AG04450 (cell line): ENCODE data around the gene TTLL7. TPM values are rescaled to one million over a fixed set of nuclear protein-coding genes. Genes with fewer than 3 reads are reported as not detected.

Source experiments
- CTCF ChIA-PET: fragments of 300-600, 350-600 bp; formaldehyde crosslinking; extraction: SDS; loops from one replicate; lab custom pipeline; 2022; ENCODE audit warnings: antibody characterized with exemption, inconsistent platforms; lab: Charles Lee
- POLR2A ChIA-PET: fragments of 350-600 bp; formaldehyde crosslinking; extraction: SDS; loops from one replicate; lab custom pipeline; 2021; ENCODE audit warnings: antibody characterized with exemption, inconsistent platforms; lab: Yijun Ruan, JAX
- DNase-seq: peaks from one replicate; pipeline ENCODE4 v3.0.0-alpha.2; 2011; ENCODE audit warnings: low read depth, low spot score
- H3K27ac ChIP-seq: one replicate; pipeline ENCODE4 v1.5.1; 2012; ENCODE audit warnings: low read depth, low read length, control low read depth
- H3K27me3 ChIP-seq: one replicate; pipeline ENCODE4 v1.6.0; 2012; ENCODE audit warnings: low read length; ENCODE audit not compliant: control insufficient read depth, insufficient read depth
- H3K4me3 ChIP-seq: 2 replicates; pipeline ENCODE4 v1.5.1; 2011; ENCODE audit warnings: mild to moderate bottlenecking, low read depth, low read length, control low read depth
- H3K9me3 ChIP-seq: 2 replicates; pipeline ENCODE4 v1.5.1; 2012; ENCODE audit warnings: low read length; ENCODE audit not compliant: control insufficient read depth, insufficient read depth
- polyA plus RNA-seq: library from polyadenylated mRNA; depleted of rRNA; stranded (reverse); fragments of >200 nt; gene quantifications from 2 replicates; pipeline ENCODE4 v1.2.3, GENCODE V29; 2011
- TF ChIP-seq, protein P1 (sequence below): IDR thresholded peaks from 2 replicates; pipeline ENCODE4 v1.5.1; 2011; ENCODE audit warnings: low read depth, low read length, control low read depth, inconsistent platforms

TTLL7 gene
- polyA plus RNA-seq, 1 experiment, result 17.9 TPM

DNA sequence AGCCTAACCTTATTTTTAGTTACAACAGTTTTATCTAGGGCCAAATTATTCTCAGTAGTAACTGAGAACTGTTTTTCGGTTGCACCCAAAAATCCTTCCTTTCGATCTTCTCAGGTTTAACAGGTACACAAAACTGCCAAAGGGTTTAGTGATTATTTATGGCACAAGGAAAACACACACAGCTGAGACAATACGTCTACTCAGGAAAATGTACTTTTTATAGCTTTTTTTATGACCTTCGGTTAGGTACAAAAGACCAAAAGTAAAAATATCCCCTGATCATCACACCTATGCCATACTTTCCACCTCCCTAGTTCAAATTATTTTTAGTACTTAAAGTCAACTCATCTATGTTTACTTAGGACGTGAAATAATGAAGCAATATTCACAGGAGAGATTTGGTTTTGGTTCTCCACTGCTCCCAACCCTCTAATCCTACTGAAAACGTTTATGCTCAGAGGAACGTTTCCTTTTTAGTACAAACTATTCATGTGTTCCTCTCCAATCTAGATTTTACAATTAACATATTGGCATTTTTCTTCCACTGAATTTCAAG lies 48.7 kb downstream of the TTLL7 start:
- TF ChIP-seq, protein P1, sequence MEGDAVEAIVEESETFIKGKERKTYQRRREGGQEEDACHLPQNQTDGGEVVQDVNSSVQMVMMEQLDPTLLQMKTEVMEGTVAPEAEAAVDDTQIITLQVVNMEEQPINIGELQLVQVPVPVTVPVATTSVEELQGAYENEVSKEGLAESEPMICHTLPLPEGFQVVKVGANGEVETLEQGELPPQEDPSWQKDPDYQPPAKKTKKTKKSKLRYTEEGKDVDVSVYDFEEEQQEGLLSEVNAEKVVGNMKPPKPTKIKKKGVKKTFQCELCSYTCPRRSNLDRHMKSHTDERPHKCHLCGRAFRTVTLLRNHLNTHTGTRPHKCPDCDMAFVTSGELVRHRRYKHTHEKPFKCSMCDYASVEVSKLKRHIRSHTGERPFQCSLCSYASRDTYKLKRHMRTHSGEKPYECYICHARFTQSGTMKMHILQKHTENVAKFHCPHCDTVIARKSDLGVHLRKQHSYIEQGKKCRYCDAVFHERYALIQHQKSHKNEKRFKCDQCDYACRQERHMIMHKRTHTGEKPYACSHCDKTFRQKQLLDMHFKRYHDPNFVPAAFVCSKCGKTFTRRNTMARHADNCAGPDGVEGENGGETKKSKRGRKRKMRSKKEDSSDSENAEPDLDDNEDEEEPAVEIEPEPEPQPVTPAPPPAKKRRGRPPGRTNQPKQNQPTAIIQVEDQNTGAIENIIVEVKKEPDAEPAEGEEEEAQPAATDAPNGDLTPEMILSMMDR, result no peak
- Histone ChIP-seq H3K9me3 (no peaks in the 10 kb centered on the region), H3K27ac (no peak overlapping the region), H3K27me3 (no peaks in the 10 kb centered on the region), H3K4me3 (no peak overlapping the region)
- CTCF ChIA-PET, result interaction anchor here (0.9 kb wide), 1 partner anchor 18 kb away, joined by 3 read pairs; no protein-coding TSS in a partner anchor
- POLR2A ChIA-PET, result no interaction called here
- no peak for DNase-seq

DNA sequence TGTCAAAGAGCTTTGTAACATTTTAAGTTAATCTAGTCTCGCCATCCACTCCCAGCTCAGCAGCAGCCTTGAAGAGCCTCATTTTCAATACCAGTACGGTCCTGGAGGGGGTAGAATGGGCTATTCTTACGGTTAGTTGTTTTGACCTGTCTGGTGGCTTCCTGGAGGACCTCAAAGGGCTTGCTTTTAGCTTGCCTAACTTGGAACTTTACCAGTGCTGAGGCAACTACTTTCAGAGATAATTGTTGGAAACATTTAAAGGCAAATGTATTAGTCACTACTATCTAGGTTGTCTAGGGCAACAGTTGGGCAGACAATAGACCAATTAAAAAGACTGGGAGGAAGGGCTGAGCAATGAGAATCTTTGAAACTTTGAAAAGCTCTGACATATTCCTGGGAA lies 56.0 kb downstream of the TTLL7 start:
- Histone ChIP-seq H3K4me3 (no peak overlapping the region), H3K9me3 (no peaks in the 10 kb centered on the region), H3K27ac (no peak overlapping the region), H3K27me3 (no peaks in the 10 kb centered on the region)
- no peak for DNase-seq
- ChIA-PET CTCF (interaction anchor here (1.2 to 2.6 kb wide), 3 partner anchors 11 to 499 kb away, joined by 3 to 14 read pairs (median 5); no protein-coding TSS in a partner anchor), POLR2A (no interaction called here)
- TF ChIP-seq, protein P1, result no peak

DNA sequence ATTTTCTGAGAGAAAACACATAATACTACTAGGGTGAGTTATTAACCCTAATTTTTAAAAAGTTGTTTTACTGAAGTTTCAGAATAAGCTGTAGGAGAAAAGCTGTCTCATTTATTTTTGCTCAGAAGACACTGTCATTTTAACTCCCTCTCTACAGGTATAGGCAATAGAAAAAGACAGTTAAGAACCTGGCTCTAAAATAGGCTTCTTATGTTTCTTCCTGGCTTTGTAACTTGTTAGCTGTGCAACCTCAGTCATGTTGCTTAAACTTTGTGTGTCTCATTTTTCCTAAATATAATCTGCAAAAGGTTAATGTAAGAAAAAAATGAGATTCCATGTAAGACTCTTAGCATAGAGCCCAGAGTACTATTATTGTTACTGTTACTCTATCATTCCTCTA lies 64.4 kb downstream of the TTLL7 start:
- ChIA-PET CTCF (interaction anchor here (1.1 to 2.1 kb wide), 3 partner anchors 188 to 837 kb away, joined by 5 to 6 read pairs (median 5); no protein-coding TSS in a partner anchor), POLR2A (no interaction called here)
- Histone ChIP-seq H3K9me3 (no peaks in the 10 kb centered on the region), H3K4me3 (no peak overlapping the region), H3K27me3 (no peaks in the 10 kb centered on the region), H3K27ac (no peak overlapping the region)
- TF ChIP-seq, protein P1, result no peak
- no peak for DNase-seq

DNA sequence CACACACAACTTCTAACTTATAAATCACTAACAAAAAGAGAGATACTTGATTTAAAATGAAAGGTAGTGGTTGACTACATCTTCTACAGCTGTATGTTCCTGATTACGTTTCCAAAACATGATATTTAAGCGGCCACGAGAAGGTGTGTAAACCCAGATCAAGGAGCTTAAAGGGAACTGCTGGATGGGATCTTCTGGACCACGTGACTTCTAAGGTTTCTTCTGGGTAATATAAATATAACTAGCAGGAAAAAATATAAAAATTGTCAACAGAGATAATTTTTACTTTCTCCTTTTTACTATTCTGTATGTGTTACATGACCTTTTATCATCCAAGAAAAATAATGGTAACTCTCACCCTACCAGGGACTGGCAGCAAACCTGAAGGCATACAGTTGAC lies 66.2 kb downstream of the TTLL7 start:
- no peak for DNase-seq
- H3K4me3 ChIP-seq, result no peak overlapping the region
- H3K9me3 ChIP-seq, result no peaks in the 10 kb centered on the region
- ChIA-PET POLR2A (no interaction called here), CTCF (interaction anchor here (0.6 to 7.3 kb wide), 19 partner anchors 9 to 840 kb away, joined by 3 to 123 read pairs (median 4); no protein-coding TSS in a partner anchor)
- no peaks in the 10 kb centered on the region for H3K27me3 ChIP-seq
- H3K27ac ChIP-seq, result no peak overlapping the region
- TF ChIP-seq, protein P1, result no peak

DNA sequence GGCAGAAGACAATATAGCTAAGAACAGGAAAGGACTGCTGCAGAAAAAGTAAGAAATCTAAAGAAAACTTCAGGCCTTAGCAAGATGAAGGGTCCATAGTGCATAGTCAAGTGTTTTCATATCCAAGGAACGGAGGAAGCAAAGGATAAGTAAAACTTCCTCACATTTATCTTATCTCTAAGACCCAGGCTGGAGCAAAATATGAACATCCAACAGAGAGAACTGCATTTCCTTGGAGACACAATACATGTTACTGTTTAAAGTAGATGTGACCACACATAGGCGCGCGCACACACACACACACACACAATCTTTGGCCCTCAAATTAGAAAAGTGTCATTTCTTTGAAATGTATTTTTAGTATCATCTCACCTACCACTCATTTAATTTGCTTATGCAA lies 66.7 kb downstream of the TTLL7 start:
- no peaks in the 10 kb centered on the region for H3K9me3 ChIP-seq
- ChIA-PET CTCF (interaction anchor here (0.6 to 7.3 kb wide), 29 partner anchors 8 to 840 kb away, joined by 3 to 123 read pairs (median 4); no protein-coding TSS in a partner anchor), POLR2A (no interaction called here)
- H3K4me3 ChIP-seq, result no peak overlapping the region
- no peak for DNase-seq
- H3K27ac ChIP-seq, result no peak overlapping the region
- TF ChIP-seq, protein P1, result no peak
- no peaks in the 10 kb centered on the region for H3K27me3 ChIP-seq
